BJ (cell line): ENCODE data around the gene FCHSD2. TPM values are rescaled to one million over a fixed set of nuclear protein-coding genes. Genes with fewer than 3 reads are reported as not detected.

Experiments used
- CTCF ChIA-PET: fragments of 350-600 bp; formaldehyde crosslinking; extraction: SDS; loops from one replicate; lab custom pipeline; 2021; ENCODE audit warnings: antibody characterized with exemption, inconsistent platforms; lab: Yijun Ruan, JAX
- POLR2A ChIA-PET: fragments of 300-600 bp; sonication (Branson Sonifier 250); formaldehyde crosslinking; extraction: SDS; loops from one replicate; lab custom pipeline; 2021; ENCODE audit warnings: antibody characterized with exemption; lab: Charles Lee
- DNase-seq: peaks from one replicate; pipeline ENCODE4 v3.0.0-alpha.2; 2011; ENCODE audit warnings: low read depth
- H3K27me3 ChIP-seq: 2 replicates; pipeline ENCODE4 v1.6.0; 2011; ENCODE audit warnings: low read length; ENCODE audit not compliant: control insufficient read depth, insufficient read depth
- H3K36me3 ChIP-seq: 2 replicates; pipeline ENCODE4 v1.5.1; 2011; ENCODE audit warnings: low read length; ENCODE audit not compliant: control insufficient read depth, insufficient read depth
- H3K4me3 ChIP-seq: 2 replicates; pipeline ENCODE4 v1.5.1; 2011; ENCODE audit warnings: low read depth, mild to moderate bottlenecking, control low read depth, low read length
- CTCF ChIP-seq: IDR thresholded peaks from 2 replicates; pipeline ENCODE4 v1.5.1; 2011; ENCODE audit warnings: low read depth, mild to moderate bottlenecking, control low read depth, inconsistent platforms, low read length, moderate library complexity; ENCODE audit not compliant: insufficient read depth
- polyA plus RNA-seq: library from polyadenylated mRNA; depleted of rRNA; stranded (reverse); fragments of >200 nt; gene quantifications from 2 replicates; pipeline ENCODE4 v1.2.3, GENCODE V29; 2011

FCHSD2 gene
- polyA plus RNA-seq, 1 experiment = 24.9 TPM

- TF ChIP-seq CTCF = no peak
- DNase-seq = no peak
- H3K4me3 ChIP-seq = no peak overlapping the region
- no peaks in the 10 kb centered on the region for H3K36me3 ChIP-seq
- POLR2A ChIA-PET = no interaction called here
- CTCF ChIA-PET = interaction anchor here (0.5 to 8.3 kb wide), 54 partner anchors 9 to 493 kb away, joined by 3 to 183 read pairs (median 4); partner anchors contain the start of genes ATG16L2, FCHSD2 and STARD10
- no peaks in the 10 kb centered on the region; the same call in 1 of the 2 replicates for H3K27me3 ChIP-seq
These were observed 35.3 kb upstream of the FCHSD2 start for GRCh38 chr11:73177380-73177777.

- ChIA-PET CTCF (interaction anchor here (1.0 to 8.3 kb wide), 19 partner anchors 9 to 473 kb away, joined by 3 to 183 read pairs (median 8); partner anchors contain the start of genes FCHSD2 and STARD10), POLR2A (no interaction called here)
- TF ChIP-seq CTCF = no peak
- no peak for DNase-seq
- Histone ChIP-seq H3K4me3 (no peak overlapping the region), H3K27me3 (no peaks in the 10 kb centered on the region; the same call in 1 of the 2 replicates), H3K36me3 (no peaks in the 10 kb centered on the region)
These were observed 34.7 kb upstream of the FCHSD2 start for GRCh38 chr11:73176874-73177155.

- H3K36me3 ChIP-seq = no peaks in the 10 kb centered on the region
- POLR2A ChIA-PET = interaction anchor here (0.5 to 0.7 kb wide), 2 partner anchors 13 to 451 kb away, joined by 3 to 6 read pairs; no protein-coding TSS in a partner anchor
- no peak for DNase-seq
- TF ChIP-seq CTCF = no peak
- no peak overlapping the region for H3K4me3 ChIP-seq
- H3K27me3 ChIP-seq = no peaks in the 10 kb centered on the region
- CTCF ChIA-PET = interaction anchor here (0.8 to 8.3 kb wide), 14 partner anchors 8 to 473 kb away, joined by 3 to 183 read pairs (median 13); partner anchors contain the start of genes FCHSD2 and STARD10
These were observed 34.2 kb upstream of the FCHSD2 start for GRCh38 chr11:73176145-73176873.

- POLR2A ChIA-PET = interaction anchor here (0.5 to 0.7 kb wide), 2 partner anchors 13 to 450 kb away, joined by 3 to 6 read pairs; no protein-coding TSS in a partner anchor
- TF ChIP-seq CTCF = no peak
- Histone ChIP-seq H3K4me3 (no peak overlapping the region), H3K27me3 (no peaks in the 10 kb centered on the region), H3K36me3 (no peaks in the 10 kb centered on the region)
- CTCF ChIA-PET = interaction anchor here (0.8 to 8.3 kb wide), 6 partner anchors 8 to 450 kb away, joined by 3 to 183 read pairs (median 6); partner anchors contain the start of gene FCHSD2
- DNase-seq = no peak
These were observed 33.5 kb upstream of the FCHSD2 start for GRCh38 chr11:73175551-73176144.

- Histone ChIP-seq H3K4me3 (no peak overlapping the region), H3K27me3 (no peaks in the 10 kb centered on the region), H3K36me3 (no peaks in the 10 kb centered on the region)
- DNase-seq = no peak
- POLR2A ChIA-PET = no interaction called here
- CTCF ChIA-PET = interaction anchor here (8.3 kb wide), 1 partner anchor 343 kb away, joined by 183 read pairs; no protein-coding TSS in a partner anchor
- no peak for TF ChIP-seq CTCF
These were observed 32.3 kb upstream of the FCHSD2 start for GRCh38 chr11:73174495-73174791.
